ENCODE results near the gene CYP4A22. TPM values are rescaled to one million over a fixed set of nuclear protein-coding genes. Genes with fewer than 3 reads are reported as not detected.

The CYP4A22 gene
- total and polyA plus RNA-seq, 2 experiments from 2014 or later: not detected

- peaks cover 16% of the 10 kb centered on the region; the same call in 2 of the 3 replicates for H3K9me3 Mint-ChIP-seq
- peaks cover 15% of the 10 kb centered on the region for H3K27me3 ChIP-seq (ENCODE audit: insufficient read depth)
- H3F3A ChIP-seq (replicated peaks; ENCODE audit: low read depth): no peaks in the 10 kb centered on the region
- H3K4me3 Mint-ChIP-seq: 0 out of 3 replicates have a peak overlapping the region, but pooled peaks have one; percentile 10
- no peak overlapping the region for H3K4me3 ChIP-seq
- no peak overlapping the region for H3K27ac ChIP-seq (ENCODE audit: low read depth)
- no peak overlapping the region for H3K27ac Mint-ChIP-seq
- H3K36me3 ChIP-seq (ENCODE audit: insufficient read depth): no peaks in the 10 kb centered on the region
- no peak overlapping the region for H2AFZ ChIP-seq
- peaks cover 26% of the 10 kb centered on the region for H3K27me3 Mint-ChIP-seq (ENCODE audit: insufficient read depth, low read depth, poor library complexity)
- peak overlapping the region; percentile 64; the same call in 1 of the 2 replicates for H3K4me2 ChIP-seq
- TF ChIP-seq STAT1 (IDR thresholded peaks at IDR 0.05; ENCODE audit: unreplicated experiment): no peak
- TF ChIP-seq, protein P1, sequence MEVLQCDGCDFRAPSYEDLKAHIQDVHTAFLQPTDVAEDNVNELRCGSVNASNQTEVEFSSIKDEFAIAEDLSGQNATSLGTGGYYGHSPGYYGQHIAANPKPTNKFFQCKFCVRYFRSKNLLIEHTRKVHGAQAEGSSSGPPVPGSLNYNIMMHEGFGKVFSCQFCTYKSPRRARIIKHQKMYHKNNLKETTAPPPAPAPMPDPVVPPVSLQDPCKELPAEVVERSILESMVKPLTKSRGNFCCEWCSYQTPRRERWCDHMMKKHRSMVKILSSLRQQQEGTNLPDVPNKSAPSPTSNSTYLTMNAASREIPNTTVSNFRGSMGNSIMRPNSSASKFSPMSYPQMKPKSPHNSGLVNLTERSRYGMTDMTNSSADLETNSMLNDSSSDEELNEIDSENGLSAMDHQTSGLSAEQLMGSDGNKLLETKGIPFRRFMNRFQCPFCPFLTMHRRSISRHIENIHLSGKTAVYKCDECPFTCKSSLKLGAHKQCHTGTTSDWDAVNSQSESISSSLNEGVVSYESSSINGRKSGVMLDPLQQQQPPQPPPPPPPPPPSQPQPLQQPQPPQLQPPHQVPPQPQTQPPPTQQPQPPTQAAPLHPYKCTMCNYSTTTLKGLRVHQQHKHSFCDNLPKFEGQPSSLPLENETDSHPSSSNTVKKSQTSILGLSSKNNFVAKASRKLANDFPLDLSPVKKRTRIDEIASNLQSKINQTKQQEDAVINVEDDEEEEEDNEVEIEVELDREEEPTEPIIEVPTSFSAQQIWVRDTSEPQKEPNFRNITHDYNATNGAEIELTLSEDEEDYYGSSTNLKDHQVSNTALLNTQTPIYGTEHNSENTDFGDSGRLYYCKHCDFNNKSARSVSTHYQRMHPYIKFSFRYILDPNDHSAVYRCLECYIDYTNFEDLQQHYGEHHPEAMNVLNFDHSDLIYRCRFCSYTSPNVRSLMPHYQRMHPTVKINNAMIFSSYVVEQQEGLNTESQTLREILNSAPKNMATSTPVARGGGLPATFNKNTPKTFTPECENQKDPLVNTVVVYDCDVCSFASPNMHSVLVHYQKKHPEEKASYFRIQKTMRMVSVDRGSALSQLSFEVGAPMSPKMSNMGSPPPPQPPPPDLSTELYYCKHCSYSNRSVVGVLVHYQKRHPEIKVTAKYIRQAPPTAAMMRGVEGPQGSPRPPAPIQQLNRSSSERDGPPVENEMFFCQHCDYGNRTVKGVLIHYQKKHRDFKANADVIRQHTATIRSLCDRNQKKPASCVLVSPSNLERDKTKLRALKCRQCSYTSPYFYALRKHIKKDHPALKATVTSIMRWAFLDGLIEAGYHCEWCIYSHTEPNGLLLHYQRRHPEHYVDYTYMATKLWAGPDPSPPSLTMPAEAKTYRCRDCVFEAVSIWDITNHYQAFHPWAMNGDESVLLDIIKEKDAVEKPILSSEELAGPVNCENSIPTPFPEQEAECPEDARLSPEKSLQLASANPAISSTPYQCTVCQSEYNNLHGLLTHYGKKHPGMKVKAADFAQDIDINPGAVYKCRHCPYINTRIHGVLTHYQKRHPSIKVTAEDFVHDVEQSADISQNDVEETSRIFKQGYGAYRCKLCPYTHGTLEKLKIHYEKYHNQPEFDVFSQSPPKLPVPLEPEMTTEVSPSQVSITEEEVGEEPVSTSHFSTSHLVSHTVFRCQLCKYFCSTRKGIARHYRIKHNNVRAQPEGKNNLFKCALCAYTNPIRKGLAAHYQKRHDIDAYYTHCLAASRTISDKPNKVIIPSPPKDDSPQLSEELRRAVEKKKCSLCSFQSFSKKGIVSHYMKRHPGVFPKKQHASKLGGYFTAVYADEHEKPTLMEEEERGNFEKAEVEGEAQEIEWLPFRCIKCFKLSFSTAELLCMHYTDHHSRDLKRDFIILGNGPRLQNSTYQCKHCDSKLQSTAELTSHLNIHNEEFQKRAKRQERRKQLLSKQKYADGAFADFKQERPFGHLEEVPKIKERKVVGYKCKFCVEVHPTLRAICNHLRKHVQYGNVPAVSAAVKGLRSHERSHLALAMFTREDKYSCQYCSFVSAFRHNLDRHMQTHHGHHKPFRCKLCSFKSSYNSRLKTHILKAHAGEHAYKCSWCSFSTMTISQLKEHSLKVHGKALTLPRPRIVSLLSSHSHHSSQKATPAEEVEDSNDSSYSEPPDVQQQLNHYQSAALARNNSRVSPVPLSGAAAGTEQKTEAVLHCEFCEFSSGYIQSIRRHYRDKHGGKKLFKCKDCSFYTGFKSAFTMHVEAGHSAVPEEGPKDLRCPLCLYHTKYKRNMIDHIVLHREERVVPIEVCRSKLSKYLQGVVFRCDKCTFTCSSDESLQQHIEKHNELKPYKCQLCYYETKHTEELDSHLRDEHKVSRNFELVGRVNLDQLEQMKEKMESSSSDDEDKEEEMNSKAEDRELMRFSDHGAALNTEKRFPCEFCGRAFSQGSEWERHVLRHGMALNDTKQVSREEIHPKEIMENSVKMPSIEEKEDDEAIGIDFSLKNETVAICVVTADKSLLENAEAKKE (CRISPR knock-in tag; IDR thresholded peaks at IDR 0.05): no peak
- peaks cover 24% of the 10 kb centered on the region for H3K4me1 Mint-ChIP-seq
- ATAC-seq (no peak), DNase-seq (ENCODE audit: low spot score) (no peak)
- H3K79me2 ChIP-seq (replicated peaks; ENCODE audit: insufficient read depth): no peaks in the 10 kb centered on the region
- H4K20me1 ChIP-seq (replicated peaks; ENCODE audit: insufficient read depth): no peaks in the 10 kb centered on the region
- no peaks in the 10 kb centered on the region for H3K9me2 ChIP-seq (ENCODE audit: insufficient read depth)
- H3K4me1 ChIP-seq (ENCODE audit: insufficient read depth): peaks cover 8% of the 10 kb centered on the region
- no peaks in the 10 kb centered on the region; the same call in 2 of the 3 replicates for H3K36me3 Mint-ChIP-seq (ENCODE audit: low read depth)
These were observed 43.4 kb downstream of the CYP4A22 start for GRCh38 chr1:47180603-47181094.

DNA sequence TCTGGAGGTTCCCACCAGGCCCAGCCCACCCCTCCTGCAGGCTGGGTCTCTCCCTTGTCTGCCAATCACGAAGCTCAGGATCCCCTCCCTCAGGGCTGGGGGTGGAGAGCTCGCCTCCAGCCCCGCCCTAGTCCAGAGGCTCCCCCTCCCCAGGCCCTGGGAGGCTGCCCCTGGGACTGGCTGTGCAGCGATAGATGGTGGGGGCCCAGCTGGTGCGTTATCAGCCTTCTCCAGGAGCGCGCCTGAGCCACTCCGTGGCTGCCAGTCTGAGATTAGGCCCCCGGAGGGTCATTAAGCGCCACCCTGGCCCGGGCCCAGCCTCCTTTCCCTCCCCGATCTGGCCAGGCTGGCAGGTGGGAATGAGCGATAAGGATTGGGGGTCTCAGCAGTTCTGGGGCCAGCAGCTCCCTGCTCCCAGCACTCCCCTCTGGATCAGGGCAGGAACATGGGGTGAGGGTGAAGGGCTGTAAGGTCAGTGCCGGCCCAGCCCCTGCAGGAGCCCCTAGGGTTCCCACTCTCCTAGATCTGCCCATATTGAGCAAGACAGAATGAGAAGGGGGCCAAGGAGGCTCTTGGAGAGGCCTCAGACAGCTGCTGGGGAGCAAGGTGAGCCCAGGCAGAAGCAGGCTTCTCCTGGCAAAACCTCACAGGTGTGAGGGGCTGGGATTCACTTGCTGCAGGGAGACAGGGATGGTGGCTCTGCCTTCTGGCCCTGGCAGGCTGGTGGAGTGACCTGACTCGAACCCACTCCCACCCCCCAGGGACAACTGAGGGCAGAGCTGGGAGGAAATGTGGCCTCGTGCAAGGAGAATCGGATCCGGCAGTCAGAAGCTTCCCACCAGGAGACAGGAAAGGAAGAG is 44.1 kb downstream of the CYP4A22 start:
- Histone ChIP-seq H3K36me3 (ENCODE audit: insufficient read depth) (no peaks in the 10 kb centered on the region), H3F3A (replicated peaks; ENCODE audit: low read depth) (no peaks in the 10 kb centered on the region), H2AFZ (no peak overlapping the region), H3K27ac (ENCODE audit: low read depth) (no peak overlapping the region), H3K27me3 (ENCODE audit: insufficient read depth) (peaks cover 15% of the 10 kb centered on the region), H4K20me1 (replicated peaks; ENCODE audit: insufficient read depth) (no peaks in the 10 kb centered on the region), H3K4me3 (no peak overlapping the region), H3K4me1 (ENCODE audit: insufficient read depth) (peaks cover 8% of the 10 kb centered on the region), H3K79me2 (replicated peaks; ENCODE audit: insufficient read depth) (no peaks in the 10 kb centered on the region), H3K4me2 (peak overlapping the region; percentile 64), H3K9me2 (ENCODE audit: insufficient read depth) (no peaks in the 10 kb centered on the region)
- H3K27ac Mint-ChIP-seq: no peak overlapping the region
- ATAC-seq (peak; percentile 56), DNase-seq (ENCODE audit: low spot score) (peak; percentile 34)
- peaks cover 24% of the 10 kb centered on the region for H3K4me1 Mint-ChIP-seq
- no peak overlapping the region for H3K4me3 Mint-ChIP-seq
- peaks cover 18% of the 10 kb centered on the region; the same call in 2 of the 3 replicates for H3K9me3 Mint-ChIP-seq
- H3K27me3 Mint-ChIP-seq (ENCODE audit: insufficient read depth, low read depth, poor library complexity): peaks cover 27% of the 10 kb centered on the region
- H3K36me3 Mint-ChIP-seq (ENCODE audit: low read depth): no peaks in the 10 kb centered on the region; the same call in 2 of the 3 replicates
- no peak for TF ChIP-seq ZNF114 (CRISPR knock-in tag; IDR thresholded peaks at IDR 0.05)
- TF ChIP-seq, protein P2, sequence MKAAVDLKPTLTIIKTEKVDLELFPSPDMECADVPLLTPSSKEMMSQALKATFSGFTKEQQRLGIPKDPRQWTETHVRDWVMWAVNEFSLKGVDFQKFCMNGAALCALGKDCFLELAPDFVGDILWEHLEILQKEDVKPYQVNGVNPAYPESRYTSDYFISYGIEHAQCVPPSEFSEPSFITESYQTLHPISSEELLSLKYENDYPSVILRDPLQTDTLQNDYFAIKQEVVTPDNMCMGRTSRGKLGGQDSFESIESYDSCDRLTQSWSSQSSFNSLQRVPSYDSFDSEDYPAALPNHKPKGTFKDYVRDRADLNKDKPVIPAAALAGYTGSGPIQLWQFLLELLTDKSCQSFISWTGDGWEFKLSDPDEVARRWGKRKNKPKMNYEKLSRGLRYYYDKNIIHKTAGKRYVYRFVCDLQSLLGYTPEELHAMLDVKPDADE (IDR thresholded peaks at IDR 0.05): no peak
- TF ChIP-seq CTCF (conservative IDR thresholded peaks at IDR 0.05; ENCODE audit: low read depth in 2 of 2): no peak
- TF ChIP-seq REST (IDR thresholded peaks at IDR 0.05; ENCODE audit: unreplicated experiment): no peak
